Panc1 (cell line): ENCODE results near the gene PXT1. TPM values are rescaled to one million over a fixed set of nuclear protein-coding genes. Genes with fewer than 3 reads are reported as not detected.

Experiments
- ATAC-seq: fragments of 200-7000 bp; cut with Tn5 transposase; 2 replicates; pipeline ENCODE4 v1.9.1; 2020; ENCODE audit warnings: mild to moderate bottlenecking, moderate library complexity
- BruUV-seq: library from RNA; stranded (reverse); fragments of 400-500 nt; replicated peaks from 2 replicates; lab custom pipeline; 2021; lab: Mats Ljungman, UMichigan
- CTCF ChIA-PET: fragments of 300-600 bp; sonication (Branson Sonifier 250); formaldehyde crosslinking; loops from one replicate; lab custom pipeline; 2022; ENCODE audit warnings: antibody characterized with exemption; lab: Charles Lee
- POLR2A ChIA-PET: fragments of 300-600 bp; sonication (Branson Sonifier 250); formaldehyde crosslinking; loops from one replicate; lab custom pipeline; 2022; ENCODE audit warnings: antibody characterized with exemption; lab: Charles Lee
- DNase-seq: peaks from one replicate; pipeline ENCODE4 v3.0.0-alpha.2; 2010; ENCODE audit warnings: low read depth, low spot score
- H3K27ac ChIP-seq: 2 replicates; pipeline ENCODE4 v1.5.1; 2011; ENCODE audit warnings: mild to moderate bottlenecking, low read length, inconsistent platforms
- H3K27me3 ChIP-seq: fragments of 200-500 bp; sonication (Bioruptor generic); 2 replicates; pipeline ENCODE4 v1.6.0; 2014; ENCODE audit warnings: low read length, inconsistent platforms; ENCODE audit not compliant: control insufficient read depth, insufficient read depth
- H3K36me3 ChIP-seq: fragments of 200-500 bp; sonication (Bioruptor generic); 2 replicates; pipeline ENCODE4 v1.5.1; 2014; ENCODE audit warnings: inconsistent platforms, mild to moderate bottlenecking, low read length, moderate library complexity; ENCODE audit not compliant: control insufficient read depth, insufficient read depth
- H3K4me1 ChIP-seq: 2 replicates; pipeline ENCODE4 v1.5.1; 2011; ENCODE audit warnings: inconsistent platforms, mild to moderate bottlenecking, low read length, moderate library complexity; ENCODE audit not compliant: control insufficient read depth, insufficient read depth
- H3K4me3 ChIP-seq, 2 experiments: 2 replicates each; pipeline ENCODE4 v1.5.1; 2011 to 2012; ENCODE audit warnings: low read depth in 2 of 2, low read length in 2 of 2, mild to moderate bottlenecking in 2 of 2, inconsistent platforms in 1 of 2, moderate library complexity in 1 of 2
- H3K9me3 ChIP-seq: fragments of 200-500 bp; sonication (Bioruptor generic); 2 replicates; pipeline ENCODE4 v1.5.1; 2014; ENCODE audit warnings: low read depth, mild to moderate bottlenecking, inconsistent platforms, low read length, moderate library complexity; ENCODE audit not compliant: control insufficient read depth, insufficient read depth
- POLR2AphosphoS5 ChIP-seq: IDR thresholded peaks from 2 replicates; pipeline ENCODE4 v1.6.1; 2012; ENCODE audit warnings: mild to moderate bottlenecking, low read depth, low read length, moderate library complexity
- REST ChIP-seq, 2 experiments: IDR thresholded peaks; 2 replicates each; pipeline ENCODE4 v1.6.1; 2011 to 2012; ENCODE audit warnings: low read depth in 2 of 2, control low read depth in 1 of 2, low read length in 1 of 2, mild to moderate bottlenecking in 1 of 2, moderate library complexity in 1 of 2; ENCODE audit not compliant: insufficient read depth in 1 of 2
- SIN3A ChIP-seq: IDR thresholded peaks from 2 replicates; pipeline ENCODE4 v1.6.1; 2012; ENCODE audit warnings: low read depth, mild to moderate bottlenecking, low read length, moderate library complexity, borderline replicate concordance; ENCODE audit not compliant: insufficient read depth
- TCF7L2 ChIP-seq: IDR thresholded peaks from 2 replicates; pipeline ENCODE4 v1.6.1; 2011; ENCODE audit warnings: mild to moderate bottlenecking, low read depth, low read length, inconsistent platforms
- in situ Hi-C: cut with HindIII; loops from 2 replicates; pipeline ENCODE4 v1.10.0; 2016; ENCODE audit warnings: low sequenced_read_pairs, low pct_unique_long_range_greater_than_20kb
- intact Hi-C: fragments of 100-400 bp; cut with micrococcal nuclease; formaldehyde crosslinking; loops from one replicate; pipeline ENCODE4 v1.10.0; 2022; ENCODE audit not compliant: unreplicated experiment
- total RNA-seq: library from RNA; stranded (reverse); gene quantifications from one replicate; pipeline ENCODE4 v1.2.1, GENCODE V29; 2021; ENCODE audit not compliant: unreplicated experiment
- TF ChIP-seq, protein P1 (sequence below): fragments of 450-650 bp; IDR thresholded peaks from 2 replicates; pipeline ENCODE4 v1.5.1; 2017; ENCODE audit warnings: mild to moderate bottlenecking

PXT1 gene
- total RNA-seq, 1 experiment from 2014 or later = not detected

DNA sequence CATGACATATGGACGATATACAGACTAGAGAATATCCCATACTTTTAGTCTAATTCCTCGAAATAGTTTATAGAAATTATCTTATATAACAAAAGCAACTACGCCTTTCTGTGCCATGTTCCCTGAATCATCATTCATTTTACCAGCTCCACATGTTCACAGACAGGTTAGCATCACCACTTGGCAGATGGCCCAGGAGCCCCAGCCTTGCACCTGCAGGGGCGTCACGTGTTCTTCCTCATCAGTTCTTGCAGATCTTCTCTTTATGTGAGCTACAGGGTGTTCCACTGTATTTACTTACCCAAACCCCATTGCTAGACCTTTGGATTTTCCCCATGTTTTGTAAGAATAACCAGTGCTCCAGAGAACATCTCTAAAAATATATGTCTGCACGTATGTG is 93.4 kb downstream of the PXT1 start:
- in situ Hi-C loops = no loop called here
- ChIA-PET CTCF (no interaction called here), POLR2A (no interaction called here)
- no peaks in the 10 kb centered on the region for H3K36me3 ChIP-seq
- DNase-seq (no peak), ATAC-seq (no peak)
- H3K9me3 ChIP-seq = no peaks in the 10 kb centered on the region
- H3K4me1 ChIP-seq = no peaks in the 10 kb centered on the region
- BruUV-seq = no TSS peak
- H3K27me3 ChIP-seq = no peaks in the 10 kb centered on the region
- intact Hi-C loops = no loop called here
- TF ChIP-seq SIN3A (no peak), REST (IDR thresholded peaks at IDR 0.05; ENCODE audit: insufficient read depth in 1 of 2, low read depth in 2 of 2, low read length in 1 of 2) (no peak), TCF7L2 (no peak), POLR2AphosphoS5 (no peak)
- TF ChIP-seq, protein P1, sequence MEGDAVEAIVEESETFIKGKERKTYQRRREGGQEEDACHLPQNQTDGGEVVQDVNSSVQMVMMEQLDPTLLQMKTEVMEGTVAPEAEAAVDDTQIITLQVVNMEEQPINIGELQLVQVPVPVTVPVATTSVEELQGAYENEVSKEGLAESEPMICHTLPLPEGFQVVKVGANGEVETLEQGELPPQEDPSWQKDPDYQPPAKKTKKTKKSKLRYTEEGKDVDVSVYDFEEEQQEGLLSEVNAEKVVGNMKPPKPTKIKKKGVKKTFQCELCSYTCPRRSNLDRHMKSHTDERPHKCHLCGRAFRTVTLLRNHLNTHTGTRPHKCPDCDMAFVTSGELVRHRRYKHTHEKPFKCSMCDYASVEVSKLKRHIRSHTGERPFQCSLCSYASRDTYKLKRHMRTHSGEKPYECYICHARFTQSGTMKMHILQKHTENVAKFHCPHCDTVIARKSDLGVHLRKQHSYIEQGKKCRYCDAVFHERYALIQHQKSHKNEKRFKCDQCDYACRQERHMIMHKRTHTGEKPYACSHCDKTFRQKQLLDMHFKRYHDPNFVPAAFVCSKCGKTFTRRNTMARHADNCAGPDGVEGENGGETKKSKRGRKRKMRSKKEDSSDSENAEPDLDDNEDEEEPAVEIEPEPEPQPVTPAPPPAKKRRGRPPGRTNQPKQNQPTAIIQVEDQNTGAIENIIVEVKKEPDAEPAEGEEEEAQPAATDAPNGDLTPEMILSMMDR = no peak
- no peak overlapping the region for H3K27ac ChIP-seq
- H3K4me3 ChIP-seq = no peak overlapping the region

GRCh38 chr6:36347621-36348020 is 95.0 kb downstream of the PXT1 start:
- no TSS peak for BruUV-seq
- H3K36me3 ChIP-seq = no peaks in the 10 kb centered on the region
- ChIA-PET CTCF (no interaction called here), POLR2A (no interaction called here)
- TF ChIP-seq REST (IDR thresholded peaks at IDR 0.05; ENCODE audit: insufficient read depth in 1 of 2, low read depth in 2 of 2, low read length in 1 of 2) (no peak), TCF7L2 (no peak), SIN3A (no peak)
- TF ChIP-seq, protein P1 = no peak
- H3K27ac ChIP-seq = no peak overlapping the region
- H3K4me1 ChIP-seq = no peaks in the 10 kb centered on the region
- intact Hi-C loops (no loop called here), in situ Hi-C loops (no loop called here)
- no peak overlapping the region for H3K4me3 ChIP-seq
- DNase-seq (no peak), ATAC-seq (no peak)
- no peaks in the 10 kb centered on the region for H3K9me3 ChIP-seq
- H3K27me3 ChIP-seq = no peaks in the 10 kb centered on the region
